ENCODE measurements around the gene SNRNP48. TPM values are rescaled to one million over a fixed set of nuclear protein-coding genes. Genes with fewer than 3 reads are reported as not detected.

The SNRNP48 gene
- total and polyA plus RNA-seq, 10 of the 15 experiments (the other 5 are each of a cell fraction or from before 2014, with no cell fraction given), result 3.2 to 14.4 (median 8.9) TPM

DNA sequence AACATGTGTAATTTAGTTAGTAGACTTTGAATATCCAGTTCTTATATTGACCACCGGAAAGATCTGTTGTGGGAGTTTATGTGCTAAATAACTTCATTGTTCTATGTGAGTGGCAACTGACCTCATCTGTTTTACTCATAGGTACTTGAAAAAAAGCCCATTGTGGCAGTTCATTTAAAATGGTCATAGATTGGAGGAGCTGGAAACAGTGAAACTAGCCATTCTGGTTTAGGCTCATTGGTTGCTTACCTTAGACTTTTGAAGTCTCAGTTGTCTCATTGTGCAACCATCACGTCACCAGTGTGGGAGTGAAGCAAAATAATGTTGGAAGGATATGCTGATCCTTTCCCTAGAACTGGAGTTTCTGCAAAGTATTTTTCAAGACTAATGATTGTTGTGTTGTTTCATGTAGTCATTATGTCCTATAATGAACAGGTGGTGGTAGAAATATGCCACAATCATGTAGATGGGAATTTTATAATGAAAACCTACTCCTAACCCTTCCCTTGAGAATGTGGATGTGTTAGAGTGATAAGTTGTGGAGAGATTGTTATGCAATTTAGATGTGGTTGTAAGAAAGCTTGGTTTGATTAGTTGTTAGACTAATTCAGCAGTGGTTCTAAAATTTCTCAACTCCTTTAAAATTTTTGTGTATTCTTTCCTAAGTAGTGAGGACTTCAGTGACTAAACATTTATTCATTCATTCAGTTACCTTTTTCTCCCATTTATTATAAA, 30.2 kb upstream of the SNRNP48 start:
- in situ Hi-C loops (cut with MboI) (no loop called here), intact Hi-C loops (cut with micrococcal nuclease; ENCODE audit: unreplicated experiment) (no loop called here)
- Histone ChIP-seq H3K4me1 (ENCODE audit: control insufficient read depth, insufficient read depth, low read length) (no peaks in the 10 kb centered on the region), H3K9ac (ENCODE audit: control insufficient read depth, insufficient read depth, low read length) (no peak overlapping the region), H3K27me3 (replicated peaks in 1 of 2; ENCODE audit: control insufficient read depth in 2 of 2, insufficient read depth in 2 of 2, low read length in 1 of 2) (0 out of 4 replicates have a peak, but pooled peaks cover 1 to 4% of the 10 kb centered on the region in 2 experiments), H3K36me3 (ENCODE audit: control insufficient read depth in 2 of 2, insufficient read depth in 2 of 2, low read length in 1 of 2) (no peaks in the 10 kb centered on the region), H3K4me2 (ENCODE audit: control insufficient read depth, insufficient read depth) (no peak overlapping the region), H4K20me1 (ENCODE audit: control insufficient read depth, insufficient read depth) (no peaks in the 10 kb centered on the region), H3K79me2 (ENCODE audit: control insufficient read depth, insufficient read depth, low read length) (no peaks in the 10 kb centered on the region), H3K4me3 (no peak overlapping the region), H3K9me3 (replicated peaks; ENCODE audit: control insufficient read depth, insufficient read depth, low read length) (no peaks in the 10 kb centered on the region), H2AFZ (ENCODE audit: control insufficient read depth, low read depth, low read length) (no peak overlapping the region), H3K27ac (ENCODE audit: control insufficient read depth, insufficient read depth) (no peak overlapping the region)
- ChIA-PET SMC1A (ENCODE audit: uncharacterized antibody, unreplicated experiment) (no interaction called here), POLR2A (no interaction called here), CTCF (interaction anchor here (0.6 to 1.0 kb wide), 2 partner anchors 9 to 427 kb away, joined by 3 read pairs; no protein-coding TSS in a partner anchor), RAD21 (ENCODE audit: unreplicated experiment) (no interaction called here)
- no TSS peak for BruUV-seq (replicated peaks)
- 47% methylated on average over 2 of the region's 2 CpGs for WGBS (ENCODE audit: insufficient coverage, insufficient replicate concordance, low lambda C conversion rate, missing lambda C conversion rate)
- DNase-seq (ENCODE audit: low read depth, low spot score) (no peak), FAIRE-seq (no peak), ATAC-seq (no peak)
- TF ChIP-seq, protein P1, sequence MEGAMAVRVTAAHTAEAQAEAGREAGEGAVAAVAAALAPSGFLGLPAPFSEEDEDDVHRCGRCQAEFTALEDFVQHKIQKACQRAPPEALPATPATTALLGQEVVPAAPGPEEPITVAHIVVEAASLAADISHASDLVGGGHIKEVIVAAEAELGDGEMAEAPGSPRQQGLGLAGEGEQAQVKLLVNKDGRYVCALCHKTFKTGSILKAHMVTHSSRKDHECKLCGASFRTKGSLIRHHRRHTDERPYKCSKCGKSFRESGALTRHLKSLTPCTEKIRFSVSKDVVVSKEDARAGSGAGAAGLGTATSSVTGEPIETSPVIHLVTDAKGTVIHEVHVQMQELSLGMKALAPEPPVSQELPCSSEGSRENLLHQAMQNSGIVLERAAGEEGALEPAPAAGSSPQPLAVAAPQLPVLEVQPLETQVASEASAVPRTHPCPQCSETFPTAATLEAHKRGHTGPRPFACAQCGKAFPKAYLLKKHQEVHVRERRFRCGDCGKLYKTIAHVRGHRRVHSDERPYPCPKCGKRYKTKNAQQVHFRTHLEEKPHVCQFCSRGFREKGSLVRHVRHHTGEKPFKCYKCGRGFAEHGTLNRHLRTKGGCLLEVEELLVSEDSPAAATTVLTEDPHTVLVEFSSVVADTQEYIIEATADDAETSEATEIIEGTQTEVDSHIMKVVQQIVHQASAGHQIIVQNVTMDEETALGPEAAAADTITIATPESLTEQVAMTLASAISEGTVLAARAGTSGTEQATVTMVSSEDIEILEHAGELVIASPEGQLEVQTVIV (IDR thresholded peaks at IDR 0.05; ENCODE audit: borderline replicate concordance, partially characterized antibody), result no peak
- TF ChIP-seq RAD21 (IDR thresholded peaks at IDR 0.05; ENCODE audit: insufficient read depth, low read depth, low read length) (no peak), SP1 (IDR thresholded peaks at IDR 0.05; ENCODE audit: low read depth, low read length) (no peak), MEF2B (IDR thresholded peaks at IDR 0.05; ENCODE audit: partially characterized antibody, poor library complexity, severe bottlenecking) (no peak), ATF7 (IDR thresholded peaks at IDR 0.05; ENCODE audit: low read depth) (no peak), HSF1 (IDR thresholded peaks at IDR 0.05; ENCODE audit: low read depth, low read length) (no peak), WRNIP1 (IDR thresholded peaks at IDR 0.05; ENCODE audit: borderline replicate concordance, low read depth, low read length) (no peak), SIN3A (IDR thresholded peaks at IDR 0.05; ENCODE audit: low read depth, low read length) (no peak), CEBPB (IDR thresholded peaks at IDR 0.05; ENCODE audit: borderline replicate concordance in 1 of 2, low read depth in 2 of 2, low read length in 2 of 2) (no peak), BCL3 (IDR thresholded peaks at IDR 0.05; ENCODE audit: borderline replicate concordance, insufficient read depth, low read depth, low read length, poor library complexity, severe bottlenecking) (no peak), POLR2AphosphoS2 (IDR thresholded peaks at IDR 0.05; ENCODE audit: low read depth, low read length) (no peak), JUNB (IDR thresholded peaks at IDR 0.05) (no peak), TBL1XR1 (IDR thresholded peaks at IDR 0.05; ENCODE audit: low read depth, low read length) (no peak)
- TF ChIP-seq, protein P2, sequence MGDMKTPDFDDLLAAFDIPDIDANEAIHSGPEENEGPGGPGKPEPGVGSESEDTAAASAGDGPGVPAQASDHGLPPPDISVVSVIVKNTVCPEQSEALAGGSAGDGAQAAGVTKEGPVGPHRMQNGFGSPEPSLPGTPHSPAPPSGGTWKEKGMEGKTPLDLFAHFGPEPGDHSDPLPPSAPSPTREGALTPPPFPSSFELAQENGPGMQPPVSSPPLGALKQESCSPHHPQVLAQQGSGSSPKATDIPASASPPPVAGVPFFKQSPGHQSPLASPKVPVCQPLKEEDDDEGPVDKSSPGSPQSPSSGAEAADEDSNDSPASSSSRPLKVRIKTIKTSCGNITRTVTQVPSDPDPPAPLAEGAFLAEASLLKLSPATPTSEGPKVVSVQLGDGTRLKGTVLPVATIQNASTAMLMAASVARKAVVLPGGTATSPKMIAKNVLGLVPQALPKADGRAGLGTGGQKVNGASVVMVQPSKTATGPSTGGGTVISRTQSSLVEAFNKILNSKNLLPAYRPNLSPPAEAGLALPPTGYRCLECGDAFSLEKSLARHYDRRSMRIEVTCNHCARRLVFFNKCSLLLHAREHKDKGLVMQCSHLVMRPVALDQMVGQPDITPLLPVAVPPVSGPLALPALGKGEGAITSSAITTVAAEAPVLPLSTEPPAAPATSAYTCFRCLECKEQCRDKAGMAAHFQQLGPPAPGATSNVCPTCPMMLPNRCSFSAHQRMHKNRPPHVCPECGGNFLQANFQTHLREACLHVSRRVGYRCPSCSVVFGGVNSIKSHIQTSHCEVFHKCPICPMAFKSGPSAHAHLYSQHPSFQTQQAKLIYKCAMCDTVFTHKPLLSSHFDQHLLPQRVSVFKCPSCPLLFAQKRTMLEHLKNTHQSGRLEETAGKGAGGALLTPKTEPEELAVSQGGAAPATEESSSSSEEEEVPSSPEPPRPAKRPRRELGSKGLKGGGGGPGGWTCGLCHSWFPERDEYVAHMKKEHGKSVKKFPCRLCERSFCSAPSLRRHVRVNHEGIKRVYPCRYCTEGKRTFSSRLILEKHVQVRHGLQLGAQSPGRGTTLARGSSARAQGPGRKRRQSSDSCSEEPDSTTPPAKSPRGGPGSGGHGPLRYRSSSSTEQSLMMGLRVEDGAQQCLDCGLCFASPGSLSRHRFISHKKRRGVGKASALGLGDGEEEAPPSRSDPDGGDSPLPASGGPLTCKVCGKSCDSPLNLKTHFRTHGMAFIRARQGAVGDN (IDR thresholded peaks at IDR 0.05), result no peak
